CD4-positive, alpha-beta memory T cell (primary cell): ENCODE results near the gene AFDN. TPM values are rescaled to one million over a fixed set of nuclear protein-coding genes. Genes with fewer than 3 reads are reported as not detected.

Experiments used
- CTCF ChIA-PET: fragments of 350-600 bp; sonication (Branson Sonifier 250); formaldehyde crosslinking; loops from one replicate; lab custom pipeline; 2021; ENCODE audit warnings: inconsistent platforms; ENCODE audit not compliant: partially characterized antibody; lab: Charles Lee
- POLR2A ChIA-PET: fragments of 350-600 bp; sonication (Branson Sonifier 250); formaldehyde crosslinking; loops from one replicate; lab custom pipeline; 2021; ENCODE audit not compliant: partially characterized antibody; lab: Charles Lee
- DNase-seq, 5 donors: peaks; one replicate each; pipeline versions ENCODE4 v3.0.0 to v3.0.0-alpha.2; 2020 to 2022; ENCODE audit warnings: mixed read lengths in 1 of 5
- H3K27ac ChIP-seq: one replicate; pipeline ENCODE4 v1.7.0; 2013; ENCODE audit warnings: low read depth, low read length
- H3K27me3 ChIP-seq: 2 replicates; pipeline ENCODE4 v1.7.0; 2013; ENCODE audit warnings: mild to moderate bottlenecking, low read length, moderate library complexity; ENCODE audit not compliant: insufficient read depth
- H3K36me3 ChIP-seq: 2 replicates; pipeline ENCODE4 v1.7.0; 2013; ENCODE audit warnings: mild to moderate bottlenecking, low read length, moderate library complexity; ENCODE audit not compliant: insufficient read depth
- H3K4me1 ChIP-seq: 2 replicates; pipeline ENCODE4 v1.7.0; 2013; ENCODE audit warnings: mild to moderate bottlenecking, low read length, moderate library complexity; ENCODE audit not compliant: insufficient read depth
- H3K4me3 ChIP-seq, 2 donors: one replicate each; pipeline ENCODE4 v1.7.0; 2013; ENCODE audit warnings: low read length in 2 of 2, mild to moderate bottlenecking in 1 of 2
- H3K9me3 ChIP-seq, 2 donors: one replicate each; pipeline ENCODE4 v1.7.0; 2013; ENCODE audit warnings: low read length in 2 of 2, control low read depth in 1 of 2; ENCODE audit not compliant: control insufficient read depth in 1 of 2
- H3K27ac Mint-ChIP-seq, 7 donors: one replicate each; pipeline ENCODE4 v1.8.0; 2020 to 2021; ENCODE audit warnings: mixed read lengths in 7 of 7, mild to moderate bottlenecking in 6 of 7, inconsistent platforms in 3 of 7, moderate library complexity in 3 of 7
- H3K27me3 Mint-ChIP-seq, 2 donors: one replicate each; pipeline ENCODE4 v1.8.0; 2020 to 2021; ENCODE audit warnings: mixed read lengths in 2 of 2
- H3K36me3 Mint-ChIP-seq, 2 donors: one replicate each; pipeline ENCODE4 v1.8.0; 2020 to 2021; ENCODE audit warnings: mixed read lengths in 2 of 2, inconsistent platforms in 1 of 2, mild to moderate bottlenecking in 1 of 2
- H3K4me1 Mint-ChIP-seq, 4 donors: one replicate each; pipeline ENCODE4 v1.8.0; 2020 to 2021; ENCODE audit warnings: mixed read lengths in 4 of 4, mild to moderate bottlenecking in 1 of 4
- H3K4me3 Mint-ChIP-seq, 8 donors: one replicate each; pipeline ENCODE4 v1.8.0; 2020 to 2021; ENCODE audit warnings: mixed read lengths in 8 of 8, mild to moderate bottlenecking in 7 of 8, moderate library complexity in 6 of 8, inconsistent platforms in 3 of 8
- H3K9me3 Mint-ChIP-seq, 8 donors: one replicate each; pipeline ENCODE4 v1.8.0; 2020 to 2021; ENCODE audit warnings: mixed read lengths in 8 of 8, mild to moderate bottlenecking in 5 of 8, inconsistent platforms in 3 of 8, moderate library complexity in 1 of 8
- intact Hi-C: fragments of 100-400 bp; cut with micrococcal nuclease; formaldehyde crosslinking; loops from one replicate; pipeline ENCODE4 v1.15.1; 2023
- polyA plus RNA-seq, 2 donors: library from polyadenylated mRNA; unstranded; fragments of 300-500 nt; fragmentation: Illumina TruSeq; gene quantifications; one replicate each; pipeline ENCODE4 v1.2.3, GENCODE V29; 2021
- total RNA-seq, 2 experiments: library from RNA; stranded (reverse); gene quantifications; one replicate each; pipeline ENCODE4 v1.2.3, GENCODE V29; 2021

AFDN gene
- total and polyA plus RNA-seq, 4 experiments from 2014 or later, result 1.4 to 24.3 (median 15.3) TPM

DNA sequence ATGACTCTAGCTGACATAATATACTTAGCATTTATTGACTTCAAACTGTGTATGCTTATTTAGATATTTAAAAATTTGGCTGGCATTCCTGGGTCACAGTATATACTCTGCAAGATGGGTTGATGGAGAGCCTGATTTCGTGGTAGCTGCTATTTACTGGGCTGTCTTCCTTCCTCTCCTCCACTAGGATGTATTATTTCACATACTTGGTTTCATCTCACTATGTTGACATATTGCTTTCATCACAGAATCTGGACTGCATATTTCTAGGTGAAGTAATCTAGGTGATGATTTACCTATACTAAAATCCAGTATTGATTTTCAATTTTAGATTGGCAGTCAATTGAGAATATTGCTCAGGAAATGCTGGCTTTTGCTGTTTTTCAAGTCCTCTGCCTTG is 15.7 kb downstream of the AFDN start:
- Histone ChIP-seq H3K9me3 (no peaks in the 10 kb centered on the region), H3K27me3 (no peaks in the 10 kb centered on the region), H3K4me1 (no peaks in the 10 kb centered on the region), H3K4me3 (no peak overlapping the region), H3K36me3 (no peaks in the 10 kb centered on the region), H3K27ac (no peak overlapping the region)
- H3K36me3 Mint-ChIP-seq, result no peaks in the 10 kb centered on the region
- no peak overlapping the region for H3K27ac Mint-ChIP-seq
- H3K4me3 Mint-ChIP-seq, result no peak overlapping the region
- ChIA-PET POLR2A (no interaction called here), CTCF (no interaction called here)
- no peak for DNase-seq
- peaks cover 2 to 6% of the 10 kb centered on the region in 2 donors for H3K27me3 Mint-ChIP-seq
- H3K4me1 Mint-ChIP-seq, result peaks cover 0 to 1% (median 0%) of the 10 kb centered on the region in 4 donors
- intact Hi-C loops, result no loop called here
- H3K9me3 Mint-ChIP-seq, result no peaks in the 10 kb centered on the region

GRCh38 chr6:167843023-167843422 is 16.3 kb downstream of the AFDN start:
- no peak for DNase-seq
- intact Hi-C loops, result no loop called here
- Mint-ChIP-seq H3K36me3 (no peaks in the 10 kb centered on the region), H3K9me3 (no peaks in the 10 kb centered on the region), H3K4me3 (no peak overlapping the region), H3K27me3 (peaks cover 2 to 6% of the 10 kb centered on the region in 2 donors), H3K4me1 (peaks cover 0 to 1% (median 0%) of the 10 kb centered on the region in 4 donors), H3K27ac (no peak overlapping the region)
- CTCF ChIA-PET, result no interaction called here
- no peaks in the 10 kb centered on the region for H3K9me3 ChIP-seq
- H3K36me3 ChIP-seq, result no peaks in the 10 kb centered on the region
- POLR2A ChIA-PET, result no interaction called here
- H3K27ac ChIP-seq, result no peak overlapping the region
- no peaks in the 10 kb centered on the region for H3K27me3 ChIP-seq
- no peak overlapping the region for H3K4me3 ChIP-seq
- no peaks in the 10 kb centered on the region for H3K4me1 ChIP-seq

GRCh38 chr6:167845856-167846255 is 19.1 kb downstream of the AFDN start:
- intact Hi-C loops, result no loop called here
- Histone ChIP-seq H3K4me1 (no peaks in the 10 kb centered on the region), H3K9me3 (no peaks in the 10 kb centered on the region), H3K36me3 (no peaks in the 10 kb centered on the region), H3K4me3 (no peak overlapping the region), H3K27me3 (no peaks in the 10 kb centered on the region), H3K27ac (no peak overlapping the region)
- ChIA-PET CTCF (interaction anchor here (0.7 kb wide), 1 partner anchor 348 kb away, joined by 3 read pairs; no protein-coding TSS in a partner anchor), POLR2A (no interaction called here)
- Mint-ChIP-seq H3K4me3 (no peak overlapping the region), H3K27me3 (peaks cover 2 to 6% of the 10 kb centered on the region in 2 donors), H3K27ac (no peak overlapping the region), H3K4me1 (peaks cover 0 to 9% (median 5%) of the 10 kb centered on the region in 4 donors), H3K9me3 (no peaks in the 10 kb centered on the region), H3K36me3 (no peaks in the 10 kb centered on the region)
- no peak for DNase-seq

GRCh38 chr6:167846997-167847606 is 20.4 kb downstream of the AFDN start:
- POLR2A ChIA-PET, result interaction anchor here (1.6 kb wide), 1 partner anchor 148 kb away, joined by 4 read pairs; no protein-coding TSS in a partner anchor
- no peak overlapping the region for H3K4me3 ChIP-seq
- Mint-ChIP-seq H3K27me3 (peaks cover 2 to 6% of the 10 kb centered on the region in 2 donors), H3K4me1 (peaks cover 0 to 17% (median 8%) of the 10 kb centered on the region in 4 donors), H3K9me3 (peaks cover 0 to 2% (median 0%) of the 10 kb centered on the region in 8 donors), H3K36me3 (no peaks in the 10 kb centered on the region), H3K4me3 (no peak overlapping the region), H3K27ac (no peak overlapping the region)
- intact Hi-C loops, result no loop called here
- no peak overlapping the region for H3K27ac ChIP-seq
- CTCF ChIA-PET, result no interaction called here
- no peaks in the 10 kb centered on the region for H3K4me1 ChIP-seq
- no peak for DNase-seq
- H3K36me3 ChIP-seq, result no peaks in the 10 kb centered on the region
- H3K27me3 ChIP-seq, result no peaks in the 10 kb centered on the region
- H3K9me3 ChIP-seq, result no peaks in the 10 kb centered on the region

GRCh38 chr6:167847936-167848335 is 21.2 kb downstream of the AFDN start:
- Mint-ChIP-seq H3K27ac (no peak overlapping the region), H3K4me3 (no peak overlapping the region), H3K9me3 (peaks cover 0 to 2% (median 0%) of the 10 kb centered on the region in 8 donors), H3K36me3 (no peaks in the 10 kb centered on the region), H3K4me1 (peaks cover 0 to 17% (median 8%) of the 10 kb centered on the region in 4 donors), H3K27me3 (peaks cover 2 to 8% of the 10 kb centered on the region in 2 donors)
- POLR2A ChIA-PET, result interaction anchor here (1.6 kb wide), 1 partner anchor 149 kb away, joined by 4 read pairs; no protein-coding TSS in a partner anchor
- CTCF ChIA-PET, result no interaction called here
- DNase-seq, result no peak
- H3K9me3 ChIP-seq, result no peaks in the 10 kb centered on the region
- no peaks in the 10 kb centered on the region for H3K27me3 ChIP-seq
- H3K4me1 ChIP-seq, result no peaks in the 10 kb centered on the region
- H3K27ac ChIP-seq, result no peak overlapping the region
- no peak overlapping the region for H3K4me3 ChIP-seq
- intact Hi-C loops, result no loop called here
- no peaks in the 10 kb centered on the region for H3K36me3 ChIP-seq

- Mint-ChIP-seq H3K27ac (no peak overlapping the region), H3K4me3 (no peak overlapping the region), H3K27me3 (peaks cover 2 to 8% of the 10 kb centered on the region in 2 donors), H3K4me1 (peaks cover 0 to 17% (median 8%) of the 10 kb centered on the region in 4 donors), H3K36me3 (no peaks in the 10 kb centered on the region), H3K9me3 (peaks cover 0 to 2% (median 0%) of the 10 kb centered on the region in 8 donors)
- intact Hi-C loops, result no loop called here
- Histone ChIP-seq H3K9me3 (no peaks in the 10 kb centered on the region), H3K27ac (no peak overlapping the region), H3K27me3 (no peaks in the 10 kb centered on the region), H3K4me1 (no peaks in the 10 kb centered on the region), H3K4me3 (no peak overlapping the region), H3K36me3 (no peaks in the 10 kb centered on the region)
- ChIA-PET POLR2A (no interaction called here), CTCF (no interaction called here)
- DNase-seq, result no peak
These were observed 22.1 kb downstream of the AFDN start for GRCh38 chr6:167848783-167849182.

- POLR2A ChIA-PET, result no interaction called here
These were observed 23.2 kb downstream of the AFDN start for GRCh38 chr6:167849846-167850459.

More at GRCh38 chr6:167849846-167850459, 23.2 kb downstream of the AFDN start:
- no peaks in the 10 kb centered on the region for H3K27me3 ChIP-seq
- no peaks in the 10 kb centered on the region for H3K9me3 ChIP-seq
- Mint-ChIP-seq H3K4me1 (peaks cover 0 to 17% (median 8%) of the 10 kb centered on the region in 4 donors), H3K4me3 (peak overlapping the region in 1 of 8 donors; percentile 9), H3K9me3 (peaks cover 0 to 2% (median 0%) of the 10 kb centered on the region in 8 donors), H3K27me3 (peaks cover 2 to 8% of the 10 kb centered on the region in 2 donors), H3K36me3 (no peaks in the 10 kb centered on the region), H3K27ac (peak overlapping the region in 1 of 7 donors; percentile 0)
- no peaks in the 10 kb centered on the region for H3K4me1 ChIP-seq
- H3K4me3 ChIP-seq, result no peak overlapping the region
- no peaks in the 10 kb centered on the region for H3K36me3 ChIP-seq
- CTCF ChIA-PET, result no interaction called here
- H3K27ac ChIP-seq, result no peak overlapping the region
- intact Hi-C loops, result no loop called here
- no peak for DNase-seq
